Pancreas (tissue), 10 donors: ENCODE data around the gene DHODH. TPM values are rescaled to one million over a fixed set of nuclear protein-coding genes. Genes with fewer than 3 reads are reported as not detected.
"Not testable (repeated sequence)": the region's sequence is repeated elsewhere in the genome, so short reads cannot be mapped to it uniquely, and the experiment has no call there.

Experiments used
- ATAC-seq, 4 donors: fragments of 200-7000 bp; cut with Tn5 transposase; one replicate each; pipeline versions ENCODE4 v1.8.0 to v1.9.1; 2020; ENCODE audit warnings: mild to moderate bottlenecking in 4 of 4, moderate library complexity in 4 of 4
- DNase-seq, 6 donors: peaks; one replicate each; pipeline ENCODE4 v3.0.0-alpha.2; 2020
- FAIRE-seq: peaks from 2 replicates; lab custom pipeline; 2012; peaks lifted over from hg19 to GRCh38; lab: Jason Lieb, UNC
- H3K27ac ChIP-seq, 4 donors: fragments of 200-600 bp; sonication (generic); 1 replicate in 3 of 4; 2 replicates in 1 of 4; pipeline versions ENCODE4 v1.5.0 to v1.8.0; 2020
- H3K27me3 ChIP-seq, 4 donors: fragments of 200-600 bp; one replicate each; pipeline ENCODE4 v1.8.0; 2021
- H3K36me3 ChIP-seq, 3 donors: fragments of 200-600 bp; sonication (generic) in 1 of 3; one replicate each; pipeline versions ENCODE4 v1.5.0 to v1.8.0; 2020 to 2021
- H3K4me1 ChIP-seq, 3 donors: fragments of 200-600 bp; one replicate each; pipeline ENCODE4 v1.8.0; 2021
- H3K4me3 ChIP-seq, 4 donors: fragments of 200-600 bp; sonication (generic) in 2 of 4; one replicate each; pipeline versions ENCODE4 v1.5.0 to v1.8.0; 2020 to 2021
- H3K9me3 ChIP-seq, 4 donors: fragments of 200-600 bp; one replicate each; pipeline ENCODE4 v1.8.0; 2021
- CTCF ChIP-seq, 4 donors: fragments of 200-600 bp; sonication (generic) in 3 of 4; IDR thresholded peaks; one replicate each; pipeline versions ENCODE4 v1.5.0 to v1.8.0; 2021; ENCODE audit warnings: antibody characterized with exemption in 4 of 4
- whole genome bisulfite sequencing, 2 donors: extraction: QIAGEN DNeasy Blood & Tissue Kit; methylation state at CpG; one replicate each; pipeline ENCODE4 v1.1.7; 2013; 5-methylcytosine and 5-hydroxymethylcytosine counted together
- intact Hi-C, 3 donors: fragments of 100-400 bp; cut with DNase I; formaldehyde crosslinking; loops; one replicate each; pipeline versions ENCODE4 v1.11.1 to v1.14.2; 2022
- polyA plus RNA-seq, 2 donors: library from polyadenylated mRNA; stranded (reverse); fragments of 200-250 nt; gene quantifications; one replicate each; pipeline ENCODE4 v1.2.3, GENCODE V29; 2013
- total RNA-seq, 6 donors: library from RNA; stranded (reverse); fragmentation: NEBNext Ultra II Directional in 4 of 6; extraction: Animal tissue kit (Norgen Biotek cat#: 25700) in 4 of 6; gene quantifications; one replicate each; pipeline versions ENCODE4 v1.2.1 to v1.2.4, GENCODE V29; 2021 to 2023
- donor health status: healthy with polysubstance abuse.
- donor health status: DM: no; HTN: no; CAD: no; lungs with moderate emphysema.
- donor health status: DM: no; HTN: no; CAD: no.
- donor health status: control.
- donor health status: control.
- donor health status: Bipolar disorder and iron deficiency.
- donor health status: DM: yes; HTN: yes; CAD: no.
- donor health status: DM: no; HTN: no; CAD: no.
- donor health status: DM: no; HTN: no; CAD: no.
- donor health status: DM: yes; HTN: yes; CAD: no.

DHODH gene
- total and polyA plus RNA-seq, 8 donors, result 2.2 to 5.2 (median 4.2) TPM

DNA sequence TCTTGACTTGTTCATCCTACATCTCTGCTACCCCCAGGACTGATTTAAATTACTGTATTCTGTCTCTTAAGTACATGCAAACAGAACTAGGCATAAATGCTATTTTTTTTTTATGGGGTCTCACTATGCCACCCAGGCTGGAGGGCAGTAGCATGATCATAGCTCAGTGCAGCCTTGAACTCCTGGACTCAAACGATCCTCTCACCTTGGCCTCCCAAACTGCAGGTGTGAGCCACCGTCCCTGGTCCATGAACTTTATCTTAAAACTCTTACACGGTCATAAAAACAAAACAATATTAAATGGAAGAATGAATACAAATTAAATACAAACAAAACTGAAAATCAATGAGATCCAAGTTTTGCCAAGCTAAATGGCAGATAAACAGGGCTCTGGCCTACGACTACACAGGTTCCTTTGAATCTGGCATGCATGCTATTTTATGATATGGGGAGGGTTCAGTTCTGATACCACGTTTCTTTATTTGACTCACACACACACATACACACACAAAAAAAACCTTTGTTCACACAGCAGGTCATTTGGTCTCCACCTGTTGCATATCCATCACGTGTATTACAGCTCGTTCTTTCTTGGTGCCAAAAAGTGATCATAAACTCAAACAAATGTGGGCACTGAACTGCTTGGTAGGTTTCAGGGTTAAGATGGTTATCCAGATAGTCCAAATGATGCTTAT is 7.2 kb upstream of the DHODH start:
- WGBS, 2 donors, result 22 to 27% methylated on average over 7 of the region's 7 CpGs
- H3K4me1 ChIP-seq, result no peaks in the 10 kb centered on the region
- DNase-seq (no peak), FAIRE-seq (no peak), ATAC-seq (peak in 2 of 4 donors; percentile 35 to 65)
- no peaks in the 10 kb centered on the region for H3K27me3 ChIP-seq
- no peaks in the 10 kb centered on the region for H3K9me3 ChIP-seq
- intact Hi-C loops, result no loop called here
- no peak overlapping the region for H3K4me3 ChIP-seq
- H3K36me3 ChIP-seq, result no peaks in the 10 kb centered on the region
- TF ChIP-seq CTCF (IDR thresholded peaks at IDR 0.05), result no peak
- no peak overlapping the region for H3K27ac ChIP-seq

GRCh38 chr16:72002619-72003018 is 5.9 kb upstream of the DHODH start:
- no peaks in the 10 kb centered on the region for H3K27me3 ChIP-seq
- H3K36me3 ChIP-seq, result no peaks in the 10 kb centered on the region
- 51 to 60% methylated on average over 1 of the region's 1 CpG for WGBS, 2 donors
- no peak for DNase-seq
- no peak for FAIRE-seq
- no peaks in the 10 kb centered on the region for H3K4me1 ChIP-seq
- intact Hi-C loops, result no loop called here
- H3K4me3 ChIP-seq, result no peak overlapping the region
- no peak for ATAC-seq
- no peaks in the 10 kb centered on the region for H3K9me3 ChIP-seq
- H3K27ac ChIP-seq, result no peak overlapping the region
- TF ChIP-seq CTCF (IDR thresholded peaks at IDR 0.05), result no peak

- WGBS, 2 donors, result 64 to 65% methylated on average over 9 of the region's 9 CpGs
- peak overlapping the region in 2 of 4 donors; percentile 90 to 91 for H3K4me3 ChIP-seq
- intact Hi-C loops, DNase-seq, H3K9me3 ChIP-seq, FAIRE-seq, ATAC-seq, H3K4me1 ChIP-seq, H3K36me3 ChIP-seq, H3K27me3 ChIP-seq: not testable (repeated sequence)
- peak overlapping the region in 1 of 4 donors; percentile 19 for H3K27ac ChIP-seq
These were observed 500 bp upstream of the DHODH start for GRCh38 chr16:72008065-72008423.

- DNase-seq (no peak), ATAC-seq (no peak), FAIRE-seq (no peak)
- Histone ChIP-seq H3K4me1 (peaks cover 0 to 4% (median 0%) of the 10 kb centered on the region in 3 donors), H3K4me3 (no peak overlapping the region), H3K27ac (no peak overlapping the region), H3K36me3 (no peaks in the 10 kb centered on the region), H3K9me3 (no peaks in the 10 kb centered on the region), H3K27me3 (no peaks in the 10 kb centered on the region)
- intact Hi-C loops, result no loop called here
- WGBS, 2 donors, result 94 to 98% methylated on average over 10 of the region's 10 CpGs
- no peak for TF ChIP-seq CTCF (IDR thresholded peaks at IDR 0.05)
These were observed 1.2 kb downstream of the DHODH start for GRCh38 chr16:72009779-72010178.

DNA sequence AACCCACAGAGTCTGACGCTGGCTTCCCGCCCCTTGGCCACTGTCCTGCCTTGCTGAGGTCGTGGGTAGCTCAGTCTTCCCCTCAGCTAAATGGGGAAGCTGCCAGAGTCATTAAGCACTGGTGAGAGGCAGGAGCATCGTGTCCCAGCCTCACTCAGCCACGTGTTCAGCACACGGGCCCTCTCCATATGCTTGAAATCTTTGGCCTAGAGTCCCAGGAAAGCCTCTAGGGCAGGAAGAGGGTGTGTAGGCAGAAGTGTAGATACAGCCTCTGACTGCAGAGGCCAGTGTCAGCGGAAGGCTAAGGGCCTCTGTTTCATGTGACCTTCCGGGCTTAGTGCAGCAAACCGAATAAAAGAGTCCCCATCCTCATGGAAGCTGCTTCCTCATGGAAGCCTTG is 4.1 kb downstream of the DHODH start:
- Histone ChIP-seq H3K27me3 (no peaks in the 10 kb centered on the region), H3K4me3 (no peak overlapping the region), H3K9me3 (no peaks in the 10 kb centered on the region), H3K4me1 (peaks cover 0 to 4% (median 0%) of the 10 kb centered on the region in 3 donors), H3K27ac (no peak overlapping the region), H3K36me3 (no peaks in the 10 kb centered on the region)
- TF ChIP-seq CTCF (IDR thresholded peaks at IDR 0.05), result no peak
- intact Hi-C loops, result no loop called here
- FAIRE-seq (no peak), DNase-seq (no peak), ATAC-seq (no peak)
- 76 to 79% methylated on average over 9 of the region's 9 CpGs for WGBS, 2 donors
